Heart right ventricle (tissue), 16 donors: ENCODE data around the gene IL20RB. TPM values are rescaled to one million over a fixed set of nuclear protein-coding genes. Genes with fewer than 3 reads are reported as not detected.
A peak's percentile ranks its signal among the peaks of the same experiment; 100 is the strongest.
"Not testable (repeated sequence)": the region's sequence is repeated elsewhere in the genome, so short reads cannot be mapped to it uniquely, and the experiment has no call there.

Experiments used
- ATAC-seq, 8 donors: fragments of 200-7000 bp; cut with Tn5 transposase; one replicate each; pipeline ENCODE4 v1.9.1; 2020; ENCODE audit warnings: mild to moderate bottlenecking in 8 of 8, moderate library complexity in 8 of 8, moderate number of reproducible peaks in 1 of 8
- DNase-seq, 2 donors: peaks; one replicate each; pipeline ENCODE4 v3.0.0-alpha.2; 2020
- H3K27ac ChIP-seq, 10 donors: fragments of 200-600 bp; sonication (generic) in 2 of 10; one replicate each; pipeline versions ENCODE4 v1.5.0 to v1.8.0; 2020 to 2022; ENCODE audit warnings: mild to moderate bottlenecking in 3 of 10
- H3K27me3 ChIP-seq, 7 donors: fragments of 200-600 bp; one replicate each; pipeline ENCODE4 v1.8.0; 2021 to 2022; ENCODE audit warnings: mild to moderate bottlenecking in 2 of 7
- H3K36me3 ChIP-seq, 9 donors: fragments of 200-600 bp; sonication (generic) in 1 of 9; one replicate each; pipeline versions ENCODE4 v1.5.0 to v1.8.0; 2020 to 2022; ENCODE audit warnings: mild to moderate bottlenecking in 2 of 9
- H3K4me1 ChIP-seq, 9 donors: fragments of 200-600 bp; sonication (generic) in 1 of 9; one replicate each; pipeline versions ENCODE4 v1.5.0 to v1.8.0; 2020 to 2022; ENCODE audit warnings: mild to moderate bottlenecking in 4 of 9
- H3K4me3 ChIP-seq, 10 donors: fragments of 200-600 bp; sonication (generic) in 2 of 10; one replicate each; pipeline versions ENCODE4 v1.5.0 to v1.8.0; 2020 to 2022; ENCODE audit warnings: mild to moderate bottlenecking in 7 of 10, moderate library complexity in 2 of 10
- H3K9me3 ChIP-seq, 11 donors: fragments of 200-600 bp in 10 of 11; sonication (generic) in 2 of 11; one replicate each; pipeline versions ENCODE4 v1.5.0 to v1.8.0; 2013 to 2022; ENCODE audit warnings: mild to moderate bottlenecking in 2 of 11, control low read depth in 1 of 11, moderate library complexity in 1 of 11
- CTCF ChIP-seq, 9 donors: fragments of 200-600 bp; sonication (generic) in 2 of 9; IDR thresholded peaks; one replicate each; pipeline versions ENCODE4 v1.5.0 to v1.8.0; 2021 to 2022; ENCODE audit warnings: antibody characterized with exemption in 9 of 9, mild to moderate bottlenecking in 5 of 9, moderate library complexity in 1 of 9
- WGBS, 2 donors: extraction: QIAGEN DNeasy Blood & Tissue Kit; methylation state at CpG; one replicate each; pipeline ENCODE4 v1.1.7; 2013; ENCODE audit warnings: inconsistent platforms in 1 of 2; 5-methylcytosine and 5-hydroxymethylcytosine counted together
- intact Hi-C, 10 donors: fragments of 100-400 bp; cut with DNase I; formaldehyde crosslinking; loops; one replicate each; pipeline versions ENCODE4 v1.11.1 to v1.14.2; 2022
- polyA plus RNA-seq, 2 donors: library from polyadenylated mRNA; stranded (reverse); fragments of 200-250 nt; gene quantifications; one replicate each; pipeline ENCODE4 v1.2.3, GENCODE V29; 2013
- total RNA-seq, 10 donors: library from RNA; stranded (reverse); fragmentation: NEBNext Ultra II Directional in 3 of 10; extraction: Animal tissue kit (Norgen Biotek cat#: 25700) in 3 of 10; gene quantifications; one replicate each; pipeline versions ENCODE4 v1.2.1 to v1.2.4, GENCODE V29; 2021 to 2023
- donor health status: Arrhythmogenic right ventricular cardiomyopathy.
- donor health status: ischemic (EF 13 %, LVEDD 7.1; RV severe dilation, severe dysfunction).
- donor health status: healthy with polysubstance abuse.
- donor health status: DM: no; HTN: yes; CAD: no.
- donor health status: DM: no; HTN: no; CAD: no.
- donor health status: ischemic (EF 25% LVEDD 6.9; RV normal size, moderate dysfunction).
- donor health status: ischemic (EF 25% LVEDD 5.7; RV mildly dilated, moderate dysfunction).
- donor health status: healthy.
- donor health status: DM: yes; HTN: yes; CAD: no.
- donor health status: Ischemic cardiomyopathy.
- donor health status: ischemic (EF 35%, LVEDD 5.7; RV mildly dilated, moderate dysfunction).
- donor health status: nonischemic (EF 11% LVEDD 7.7; RV severe dilation, severe dysfunction).
- donor health status: DM: yes; HTN: yes; CAD: no.
- donor health status: PGD.
- donor health status: ischemic (EF 29% LVEDD 5.4; RV normal size, mild dysfunction).
- donor health status: nonischemic (EF 23%, LVEDD 6.1; RV moderate dilation, normal function).

The IL20RB gene
- total and polyA plus RNA-seq, 12 donors: 0.12 to 0.71 (median 0.34) TPM; not detected in 2

GRCh38 chr3:136995652-136996051 is 37.9 kb downstream of the IL20RB start:
- intact Hi-C loops: loop anchor here in 1 of 10 donors (5.0 kb wide), 1 partner anchor 243 kb away; the partner anchor contains the start of gene STAG1
- ATAC-seq: peak in 7 of 8 donors; percentile 31 to 75 (median 59)
- H3K27me3 ChIP-seq: no peaks in the 10 kb centered on the region

GRCh38 chr3:137000039-137000438 is 42.3 kb downstream of the IL20RB start:
- ATAC-seq: no peak
- no peak overlapping the region for H3K27ac ChIP-seq
- H3K4me1 ChIP-seq: peaks cover 0 to 14% (median 9%) of the 10 kb centered on the region in 9 donors
- no peak overlapping the region for H3K4me3 ChIP-seq
- peaks cover 0 to 10% (median 0%) of the 10 kb centered on the region in 11 donors for H3K9me3 ChIP-seq
- no peak for DNase-seq
- intact Hi-C loops: no loop called here
- TF ChIP-seq CTCF (IDR thresholded peaks at IDR 0.05): no peak
- H3K36me3 ChIP-seq: no peaks in the 10 kb centered on the region
- H3K27me3 ChIP-seq: no peaks in the 10 kb centered on the region

More at GRCh38 chr3:136995652-136996051, 37.9 kb downstream of the IL20RB start:
- peaks cover 4 to 26% (median 18%) of the 10 kb centered on the region in 9 donors for H3K4me1 ChIP-seq
- H3K4me3 ChIP-seq: no peak overlapping the region
- TF ChIP-seq CTCF (IDR thresholded peaks at IDR 0.05): no peak
- peaks cover 0 to 4% (median 0%) of the 10 kb centered on the region in 11 donors for H3K9me3 ChIP-seq
- H3K36me3 ChIP-seq: no peaks in the 10 kb centered on the region
- DNase-seq: no peak
- H3K27ac ChIP-seq: peak overlapping the region; percentile 67 to 89 (median 81)
- WGBS, 2 donors: 74 to 95% methylated on average over 1 of the region's 1 CpG

GRCh38 chr3:137007376-137007775 is 49.6 kb downstream of the IL20RB start:
- H3K9me3 ChIP-seq, intact Hi-C loops, H3K4me3 ChIP-seq, DNase-seq, ATAC-seq, H3K36me3 ChIP-seq, H3K4me1 ChIP-seq, H3K27me3 ChIP-seq, H3K27ac ChIP-seq: not testable (repeated sequence)
- 92 to 93% methylated on average over 9 of the region's 9 CpGs for WGBS, 2 donors

GRCh38 chr3:137008131-137008530 is 50.3 kb downstream of the IL20RB start:
- H3K9me3 ChIP-seq: no peaks in the 10 kb centered on the region
- WGBS, 2 donors: 79 to 85% methylated on average over 3 of the region's 3 CpGs
- no peak overlapping the region for H3K27ac ChIP-seq
- no peak for ATAC-seq
- intact Hi-C loops: no loop called here
- no peak overlapping the region for H3K4me3 ChIP-seq
- H3K36me3 ChIP-seq: no peaks in the 10 kb centered on the region
- H3K27me3 ChIP-seq: no peaks in the 10 kb centered on the region
- no peak for TF ChIP-seq CTCF (IDR thresholded peaks at IDR 0.05)
- H3K4me1 ChIP-seq: peaks cover 0 to 10% (median 0%) of the 10 kb centered on the region in 9 donors
- no peak for DNase-seq

GRCh38 chr3:137008976-137009375 is 51.2 kb downstream of the IL20RB start:
- no peak for DNase-seq
- ATAC-seq: no peak
- intact Hi-C loops: no loop called here
- Histone ChIP-seq H3K27ac (no peak overlapping the region), H3K36me3 (no peaks in the 10 kb centered on the region), H3K27me3 (no peaks in the 10 kb centered on the region), H3K4me1 (peaks cover 0 to 17% (median 4%) of the 10 kb centered on the region in 9 donors), H3K9me3 (no peaks in the 10 kb centered on the region), H3K4me3 (no peak overlapping the region)
- no peak for TF ChIP-seq CTCF (IDR thresholded peaks at IDR 0.05)
- WGBS, 2 donors: 91% methylated on average over 4 of the region's 4 CpGs
